Uterus (tissue), 2 donors: ENCODE measurements around the gene NXN.

Source experiments
- POLR2A ChIP-seq, 2 donors: fragments of 450-650 bp; IDR thresholded peaks; one replicate each; pipeline ENCODE4 v1.6.1; 2016; ENCODE audit warnings: antibody characterized with exemption in 2 of 2, mild to moderate bottlenecking in 1 of 2, moderate library complexity in 1 of 2
- TF ChIP-seq, protein P1 (sequence below), 4 experiments: fragments of 200-600 bp in 2 of 4; fragments of 450-650 bp in 2 of 4; sonication (generic) in 2 of 4; IDR thresholded peaks; one replicate each; pipeline ENCODE4 v1.5.1; 2016 to 2019; ENCODE audit warnings: antibody characterized with exemption in 4 of 4, mild to moderate bottlenecking in 2 of 4, moderate library complexity in 1 of 4

DNA sequence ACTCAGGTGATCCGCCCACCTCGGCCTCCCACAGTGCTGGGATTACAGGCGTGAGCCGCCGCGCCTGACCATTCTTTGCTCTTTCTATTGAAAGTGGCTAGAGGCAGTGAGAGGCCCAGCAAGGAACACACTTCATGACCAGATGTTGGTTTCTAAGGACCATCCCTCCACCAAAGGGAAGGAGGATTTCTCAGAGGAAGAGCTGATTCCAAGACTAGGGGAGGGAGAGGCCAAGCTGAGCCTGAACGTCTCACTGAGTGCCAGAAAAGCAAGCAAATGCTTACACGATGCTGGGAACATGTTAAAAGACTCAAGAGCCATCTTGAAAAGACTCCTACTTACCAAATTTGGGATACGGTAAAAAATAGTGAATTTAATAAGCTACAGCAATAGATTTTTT, 118.2 kb downstream of the NXN start:
- TF ChIP-seq, protein P1, sequence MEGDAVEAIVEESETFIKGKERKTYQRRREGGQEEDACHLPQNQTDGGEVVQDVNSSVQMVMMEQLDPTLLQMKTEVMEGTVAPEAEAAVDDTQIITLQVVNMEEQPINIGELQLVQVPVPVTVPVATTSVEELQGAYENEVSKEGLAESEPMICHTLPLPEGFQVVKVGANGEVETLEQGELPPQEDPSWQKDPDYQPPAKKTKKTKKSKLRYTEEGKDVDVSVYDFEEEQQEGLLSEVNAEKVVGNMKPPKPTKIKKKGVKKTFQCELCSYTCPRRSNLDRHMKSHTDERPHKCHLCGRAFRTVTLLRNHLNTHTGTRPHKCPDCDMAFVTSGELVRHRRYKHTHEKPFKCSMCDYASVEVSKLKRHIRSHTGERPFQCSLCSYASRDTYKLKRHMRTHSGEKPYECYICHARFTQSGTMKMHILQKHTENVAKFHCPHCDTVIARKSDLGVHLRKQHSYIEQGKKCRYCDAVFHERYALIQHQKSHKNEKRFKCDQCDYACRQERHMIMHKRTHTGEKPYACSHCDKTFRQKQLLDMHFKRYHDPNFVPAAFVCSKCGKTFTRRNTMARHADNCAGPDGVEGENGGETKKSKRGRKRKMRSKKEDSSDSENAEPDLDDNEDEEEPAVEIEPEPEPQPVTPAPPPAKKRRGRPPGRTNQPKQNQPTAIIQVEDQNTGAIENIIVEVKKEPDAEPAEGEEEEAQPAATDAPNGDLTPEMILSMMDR (IDR thresholded peaks at IDR 0.05) = no peak
- no peak for TF ChIP-seq POLR2A (IDR thresholded peaks at IDR 0.05)
